ENCODE data around the gene RAB17.
"Not testable (repeated sequence)": the region's sequence is repeated elsewhere in the genome, so short reads cannot be mapped to it uniquely, and the experiment has no call there.

RAB17 gene

GRCh38 chr2:237597196-237598145 lies 6.9 kb upstream of the RAB17 start:
- no peak for DNase-seq

- no peak for DNase-seq
Measured at GRCh38 chr2:237596520-237597195, 6.1 kb upstream of the RAB17 start.

GRCh38 chr2:237595829-237596519 lies 5.4 kb upstream of the RAB17 start:
- not testable (repeated sequence) for DNase-seq

- DNase-seq: no peak
Measured at GRCh38 chr2:237594514-237594871, 4.0 kb upstream of the RAB17 start.

- no peak for DNase-seq
Measured at GRCh38 chr2:237593596-237594320, 3.2 kb upstream of the RAB17 start.

GRCh38 chr2:237593036-237593435 lies 2.5 kb upstream of the RAB17 start:
- no peak for DNase-seq

- DNase-seq: no peak
Measured at GRCh38 chr2:237592425-237592980, 2.0 kb upstream of the RAB17 start.

- DNase-seq: no peak
Measured at GRCh38 chr2:237591141-237591881, 777 bp upstream of the RAB17 start.

GRCh38 chr2:237588044-237588696 lies 2.4 kb downstream of the RAB17 start:
- no peak for DNase-seq

- no peak for DNase-seq
Measured at GRCh38 chr2:237585590-237586221, 4.8 kb downstream of the RAB17 start.

GRCh38 chr2:237583385-237584295 lies 6.9 kb downstream of the RAB17 start:
- no peak for DNase-seq

- no peak for DNase-seq
Measured at GRCh38 chr2:237581751-237582746, 8.5 kb downstream of the RAB17 start.

- no peak for DNase-seq
Measured at GRCh38 chr2:237581326-237581725, 9.2 kb downstream of the RAB17 start.

GRCh38 chr2:237577956-237578870 lies 12.3 kb downstream of the RAB17 start:
- DNase-seq: no peak

GRCh38 chr2:237577458-237577857 lies 13.1 kb downstream of the RAB17 start:
- DNase-seq: no peak

GRCh38 chr2:237576974-237577373 lies 13.6 kb downstream of the RAB17 start:
- DNase-seq: no peak

Measured in activated gamma-delta T cell treated with Interleukin-2 at 50 U/mL for 16 hours (primary cell).